ELR (cell line): ENCODE data around the gene ADGRV1.
"Not testable (repeated sequence)": the region's sequence is repeated elsewhere in the genome, so short reads cannot be mapped to it uniquely, and the experiment has no call there.

ENCODE experiments used
- DNase-seq: peaks from one replicate; pipeline ENCODE4 v3.0.0-alpha.2; 2015; ENCODE audit warnings: low read depth

Gene ADGRV1

GRCh38 chr5:90948969-90949368 lies 390.4 kb downstream of the ADGRV1 start:
- no peak for DNase-seq

- no peak for DNase-seq
Measured at GRCh38 chr5:90949469-90950358, 391.1 kb downstream of the ADGRV1 start.

- DNase-seq: no peak
Measured at GRCh38 chr5:90955001-90955635, 396.5 kb downstream of the ADGRV1 start.

- no peak for DNase-seq
Measured at GRCh38 chr5:90956511-90957097, 398.0 kb downstream of the ADGRV1 start.

- DNase-seq: no peak
Measured at GRCh38 chr5:90957906-90958305, 399.3 kb downstream of the ADGRV1 start.

GRCh38 chr5:90959262-90959661 lies 400.7 kb downstream of the ADGRV1 start:
- no peak for DNase-seq

- no peak for DNase-seq
Measured at GRCh38 chr5:90962481-90962880, 403.9 kb downstream of the ADGRV1 start.

GRCh38 chr5:90965110-90965685 lies 406.6 kb downstream of the ADGRV1 start:
- no peak for DNase-seq

GRCh38 chr5:90967443-90967842 lies 408.8 kb downstream of the ADGRV1 start:
- no peak for DNase-seq

GRCh38 chr5:90967851-90968250 lies 409.3 kb downstream of the ADGRV1 start:
- DNase-seq: no peak

GRCh38 chr5:90968319-90968718 lies 409.7 kb downstream of the ADGRV1 start:
- DNase-seq: no peak

- not testable (repeated sequence) for DNase-seq
Measured at GRCh38 chr5:90969945-90970344, 411.3 kb downstream of the ADGRV1 start.

- no peak for DNase-seq
Measured at GRCh38 chr5:90981177-90981576, 422.6 kb downstream of the ADGRV1 start.

- DNase-seq: no peak
Measured at GRCh38 chr5:90981821-90982220, 423.2 kb downstream of the ADGRV1 start.

- no peak for DNase-seq
Measured at GRCh38 chr5:90982576-90982975, 424.0 kb downstream of the ADGRV1 start.

GRCh38 chr5:90983148-90983547 lies 424.6 kb downstream of the ADGRV1 start:
- DNase-seq: peak; percentile 42

GRCh38 chr5:90983711-90984124 lies 425.1 kb downstream of the ADGRV1 start:
- DNase-seq: no peak

- no peak for DNase-seq
Measured at GRCh38 chr5:90985341-90985740, 426.7 kb downstream of the ADGRV1 start.

- DNase-seq: no peak
Measured at GRCh38 chr5:90987726-90988125, 429.1 kb downstream of the ADGRV1 start.

GRCh38 chr5:90991201-90991600 lies 432.6 kb downstream of the ADGRV1 start:
- no peak for DNase-seq

- no peak for DNase-seq
Measured at GRCh38 chr5:90994796-90995195, 436.2 kb downstream of the ADGRV1 start.

- DNase-seq: no peak
Measured at GRCh38 chr5:90996089-90996488, 437.5 kb downstream of the ADGRV1 start.

- DNase-seq: no peak
Measured at GRCh38 chr5:90997082-90997481, 438.5 kb downstream of the ADGRV1 start.
